HCT116 (cell line): Measurements from ENCODE around the gene HOXD13. TPM values are rescaled to one million over a fixed set of nuclear protein-coding genes. Genes with fewer than 3 reads are reported as not detected.

Experiments
- ATAC-seq: fragments of 200-7000 bp; cut with Tn5 transposase; 2 replicates; pipeline ENCODE4 v1.9.1; 2020; ENCODE audit warnings: mild to moderate bottlenecking, moderate library complexity
- BruUV-seq: library from RNA; stranded (reverse); fragments of 400-500 nt; replicated peaks from 2 replicates; lab custom pipeline; 2021; lab: Mats Ljungman, UMichigan
- CTCF ChIA-PET: fragments of 300-600 bp; sonication (Branson Sonifier 250); formaldehyde crosslinking; loops from one replicate; lab custom pipeline; 2021; ENCODE audit warnings: antibody characterized with exemption; lab: Charles Lee
- POLR2A ChIA-PET: fragments of 300-600, 350-600 bp; sonication (Branson Sonifier 250); formaldehyde crosslinking; loops from one replicate; lab custom pipeline; 2021; ENCODE audit warnings: antibody characterized with exemption; lab: Charles Lee
- RAD21 ChIA-PET, 2 experiments: fragments of 300-600 bp; sonication (Branson Sonifier 250); formaldehyde crosslinking; loops; one replicate each; lab custom pipeline; 2023; ENCODE audit warnings: low total read pairs in 2 of 2; ENCODE audit not compliant: uncharacterized antibody in 2 of 2, unreplicated experiment in 2 of 2, low non-redundant PET in 1 of 2; lab: Charles Lee
- DNase-seq: peaks from one replicate; pipeline ENCODE4 v3.0.0-alpha.2; 2010; ENCODE audit warnings: low read depth, low spot score
- H2AFZ ChIP-seq: fragments of 200-600 bp; shearing (Covaris generic), sonication (generic); 2 replicates; pipeline ENCODE4 v1.6.1; 2017; ENCODE audit warnings: low read depth, mixed run types, mixed read lengths, antibody characterized with exemption, low read length; ENCODE audit not compliant: poor library complexity, severe bottlenecking
- H3K27ac ChIP-seq: 2 replicates; pipeline ENCODE4 v1.5.1; 2012; ENCODE audit warnings: low read depth, low read length
- H3K27me3 ChIP-seq: fragments of 200-600 bp; sonication (generic); 2 replicates; pipeline ENCODE4 v1.6.1; 2016; ENCODE audit warnings: mixed run types, low read length, mixed read lengths; ENCODE audit not compliant: insufficient read depth
- H3K36me3 ChIP-seq, 2 experiments: fragments of 200-500 bp in 1 of 2; fragments of 200-600 bp in 1 of 2; sonication (Bioruptor generic) in 1 of 2; sonication (generic) in 1 of 2; 2 replicates each; pipeline versions ENCODE4 v1.5.1 to v1.6.1; 2014 to 2016; ENCODE audit warnings: low read length in 2 of 2, inconsistent platforms in 1 of 2, mixed read lengths in 1 of 2, mixed run types in 1 of 2; ENCODE audit not compliant: insufficient read depth in 2 of 2, control insufficient read depth in 1 of 2
- H3K4me1 ChIP-seq, 2 experiments: fragments of 200-600 bp in 1 of 2; sonication (generic) in 1 of 2; 2 replicates each; pipeline versions ENCODE4 v1.5.1 to v1.6.1; 2012 to 2017; ENCODE audit warnings: low read length in 2 of 2, inconsistent platforms in 1 of 2, mild to moderate bottlenecking in 1 of 2, mixed read lengths in 1 of 2, mixed run types in 1 of 2, moderate library complexity in 1 of 2; ENCODE audit not compliant: insufficient read depth in 2 of 2, control insufficient read depth in 1 of 2
- H3K4me2 ChIP-seq: fragments of 200-600 bp; sonication (generic); 2 replicates; pipeline ENCODE4 v1.6.1; 2017; ENCODE audit warnings: mixed run types, low read length, mixed read lengths
- H3K4me3 ChIP-seq, 2 experiments: fragments of 200-600 bp in 1 of 2; sonication (generic) in 1 of 2; replicated peaks in 1 of 2; 2 replicates each; pipeline ENCODE4 v1.5.1; 2011 to 2016; ENCODE audit warnings: low read length in 2 of 2, control low read depth in 1 of 2, low read depth in 1 of 2, mild to moderate bottlenecking in 1 of 2, mixed read lengths in 1 of 2, mixed run types in 1 of 2
- H3K79me2 ChIP-seq: fragments of 200-600 bp; sonication (generic); 2 replicates; pipeline ENCODE4 v1.6.1; 2017; ENCODE audit warnings: mild to moderate bottlenecking, mixed run types, low read length, moderate library complexity, mixed read lengths; ENCODE audit not compliant: insufficient read depth
- H3K9ac ChIP-seq: fragments of 200-600 bp; sonication (generic); 2 replicates; pipeline ENCODE4 v1.6.1; 2016; ENCODE audit warnings: low read length, mixed read lengths
- H3K9me2 ChIP-seq: fragments of 200-600 bp; sonication (generic), shearing (Covaris generic); 2 replicates; pipeline ENCODE4 v1.6.1; 2017; ENCODE audit warnings: mixed run types, mild to moderate bottlenecking, moderate library complexity; ENCODE audit not compliant: insufficient read depth
- H3K9me3 ChIP-seq, 2 experiments: fragments of 200-500 bp in 1 of 2; fragments of 200-600 bp in 1 of 2; sonication (Bioruptor generic) in 1 of 2; sonication (generic) in 1 of 2; 2 replicates each; pipeline ENCODE4 v1.6.1; 2014 to 2017; ENCODE audit warnings: low read length in 2 of 2, mixed read lengths in 2 of 2, inconsistent platforms in 1 of 2, low read depth in 1 of 2, mild to moderate bottlenecking in 1 of 2, mixed run types in 1 of 2, moderate library complexity in 1 of 2; ENCODE audit not compliant: control insufficient read depth in 1 of 2, insufficient read depth in 1 of 2
- H4K20me1 ChIP-seq: fragments of 200-600 bp; sonication (generic), shearing (Covaris generic); 2 replicates; pipeline ENCODE4 v1.6.1; 2017; ENCODE audit warnings: mixed run types, mild to moderate bottlenecking, moderate library complexity; ENCODE audit not compliant: insufficient read depth
- CBX3 ChIP-seq: IDR thresholded peaks from 2 replicates; pipeline ENCODE4 v1.6.1; 2012; ENCODE audit warnings: low read depth
- CEBPB ChIP-seq: IDR thresholded peaks from 2 replicates; pipeline ENCODE4 v1.6.1; 2012; ENCODE audit warnings: low read depth
- EGR1 ChIP-seq: IDR thresholded peaks from 2 replicates; pipeline ENCODE4 v1.6.1; 2012; ENCODE audit warnings: low read depth
- EZH2 ChIP-seq: fragments of 200-600 bp; sonication (generic); IDR thresholded peaks from 2 replicates; pipeline ENCODE4 v1.6.1; 2017; ENCODE audit warnings: antibody characterized with exemption, mixed run types
- EZH2phosphoT487 ChIP-seq: fragments of 200-600 bp; IDR thresholded peaks from 2 replicates; pipeline ENCODE4 v1.6.1; 2018; ENCODE audit warnings: antibody characterized with exemption, borderline replicate concordance
- JUND ChIP-seq: IDR thresholded peaks from 2 replicates; pipeline ENCODE4 v1.6.1; 2012
- MAX ChIP-seq: IDR thresholded peaks from 2 replicates; pipeline ENCODE4 v1.6.1; 2012
- POLR2A ChIP-seq: IDR thresholded peaks from 2 replicates; pipeline ENCODE4 v1.7.0; 2011; ENCODE audit warnings: borderline replicate concordance; ENCODE audit not compliant: insufficient read depth, insufficient read length; ENCODE audit errors: extremely low read depth
- RAD21 ChIP-seq: IDR thresholded peaks from 2 replicates; pipeline ENCODE4 v1.6.1; 2012; ENCODE audit warnings: low read depth, mild to moderate bottlenecking
- REST ChIP-seq: IDR thresholded peaks from 2 replicates; pipeline ENCODE4 v1.6.1; 2012; ENCODE audit warnings: low read depth
- SIN3A ChIP-seq: IDR thresholded peaks from 2 replicates; pipeline ENCODE4 v1.6.1; 2012; ENCODE audit warnings: low read depth
- SRF ChIP-seq: IDR thresholded peaks from 2 replicates; pipeline ENCODE4 v1.6.1; 2012; ENCODE audit warnings: low read depth
- TCF7L2 ChIP-seq: IDR thresholded peaks from 2 replicates; pipeline ENCODE4 v1.7.0; 2011; ENCODE audit warnings: borderline replicate concordance, inconsistent platforms; ENCODE audit not compliant: insufficient read depth, insufficient read length; ENCODE audit errors: extremely low read depth
- ZFX ChIP-seq: fragments of 450-650 bp; IDR thresholded peaks from 2 replicates; pipeline ENCODE4 v1.6.1; 2017
- intact Hi-C: fragments of 100-400 bp; cut with micrococcal nuclease; formaldehyde crosslinking; loops from 2 replicates; pipeline ENCODE4 v1.10.0; 2022
- total RNA-seq: library from RNA; stranded (reverse); gene quantifications from one replicate; pipeline ENCODE4 v1.2.1, GENCODE V29; 2021; ENCODE audit not compliant: unreplicated experiment

HOXD13 gene
- total RNA-seq, 1 experiment from 2014 or later = not detected

- intact Hi-C loops = no loop called here
- H3K9ac ChIP-seq = no peak overlapping the region
- ChIA-PET CTCF (no interaction called here), RAD21 (no interaction called here), POLR2A (no interaction called here)
- BruUV-seq = no TSS peak
- no peak for TF ChIP-seq JUND
- no peak overlapping the region for H2AFZ ChIP-seq
- no peak overlapping the region for H3K4me3 ChIP-seq
- no peak for DNase-seq
- H3K36me3 ChIP-seq = no peaks in the 10 kb centered on the region
- H3K27ac ChIP-seq = no peak overlapping the region
- no peaks in the 10 kb centered on the region for H3K9me2 ChIP-seq
- no peaks in the 10 kb centered on the region for H4K20me1 ChIP-seq
- no peak overlapping the region for H3K4me2 ChIP-seq
- no peaks in the 10 kb centered on the region for H3K9me3 ChIP-seq
- no peak for ATAC-seq
- no peaks in the 10 kb centered on the region for H3K79me2 ChIP-seq
- no peaks in the 10 kb centered on the region for H3K27me3 ChIP-seq
- H3K4me1 ChIP-seq = peaks cover 0 to 12% of the 10 kb centered on the region in 2 experiments; a peak in 1 of 4 replicates
Measured at GRCh38 chr2:176114120-176114929, 21.8 kb downstream of the HOXD13 start.

GRCh38 chr2:176114930-176115625 lies 22.6 kb downstream of the HOXD13 start:
- Histone ChIP-seq H3K9ac (no peak overlapping the region), H3K4me1 (peaks cover 0 to 12% of the 10 kb centered on the region in 2 experiments; a peak in 1 of 4 replicates), H3K9me3 (no peaks in the 10 kb centered on the region), H3K27ac (no peak overlapping the region), H3K79me2 (no peaks in the 10 kb centered on the region), H3K4me3 (no peak overlapping the region), H3K36me3 (no peaks in the 10 kb centered on the region), H3K9me2 (no peaks in the 10 kb centered on the region), H3K27me3 (no peaks in the 10 kb centered on the region), H3K4me2 (no peak overlapping the region), H2AFZ (no peak overlapping the region), H4K20me1 (no peaks in the 10 kb centered on the region)
- no peak for DNase-seq
- RAD21 ChIA-PET = no interaction called here
- CTCF ChIA-PET = no interaction called here
- no peak for ATAC-seq
- POLR2A ChIA-PET = no interaction called here
- intact Hi-C loops = no loop called here
- no TSS peak for BruUV-seq
- no peak for TF ChIP-seq RAD21
- TF ChIP-seq EZH2 = no peak
- no peak for TF ChIP-seq POLR2A
- TF ChIP-seq REST = no peak
- TF ChIP-seq EGR1 = no peak
- no peak for TF ChIP-seq SRF
- TF ChIP-seq ZFX = no peak
- no peak for TF ChIP-seq SIN3A
- no peak for TF ChIP-seq TCF7L2
- no peak for TF ChIP-seq CEBPB
- no peak for TF ChIP-seq EZH2phosphoT487
- no peak for TF ChIP-seq MAX
- TF ChIP-seq CBX3 = no peak
